Lower leg skin (tissue), 4 donors: ENCODE data around the gene SLC25A39. TPM values are rescaled to one million over a fixed set of nuclear protein-coding genes. Genes with fewer than 3 reads are reported as not detected.

Experiments
- DNase-seq, 2 donors: peaks; one replicate each; pipeline ENCODE4 v3.0.0-alpha.2; 2019; ENCODE audit warnings: low spot score in 2 of 2
- H3K4me3 ChIP-seq: fragments of 200-600 bp; sonication (generic); 2 replicates; pipeline ENCODE4 v1.5.1; 2017; ENCODE audit warnings: mild to moderate bottlenecking, low read depth; ENCODE audit not compliant: poor library complexity, severe bottlenecking
- POLR2A ChIP-seq, 2 donors: fragments of 450-650 bp; IDR thresholded peaks; one replicate each; pipeline ENCODE4 v1.6.1; 2016 to 2017; ENCODE audit warnings: antibody characterized with exemption in 2 of 2, mild to moderate bottlenecking in 1 of 2, moderate library complexity in 1 of 2
- WGBS, 2 donors: methylation state at CpG; one replicate each; pipeline ENCODE4 v1.1.5; 2018; 5-methylcytosine and 5-hydroxymethylcytosine counted together
- intact Hi-C: fragments of 100-400 bp; cut with DNase I; formaldehyde crosslinking; loops from one replicate; pipeline ENCODE4 v1.15.0; 2023; ENCODE audit warnings: low total_unique reads
- total RNA-seq, 4 donors: library from RNA; depleted of rRNA; stranded (reverse); fragments of >200 nt; gene quantifications; one replicate each; pipeline ENCODE4 v1.1.0, GENCODE V29; 2016
- TF ChIP-seq, protein P1 (sequence below), 3 donors: fragments of 450-650 bp; IDR thresholded peaks; one replicate each; pipeline ENCODE4 v1.5.1; 2016; ENCODE audit warnings: antibody characterized with exemption in 3 of 3, mild to moderate bottlenecking in 3 of 3, moderate library complexity in 2 of 3

SLC25A39 gene
- total RNA-seq, 4 donors from 2014 or later, result 73.4 to 113 (median 90.0) TPM

DNA sequence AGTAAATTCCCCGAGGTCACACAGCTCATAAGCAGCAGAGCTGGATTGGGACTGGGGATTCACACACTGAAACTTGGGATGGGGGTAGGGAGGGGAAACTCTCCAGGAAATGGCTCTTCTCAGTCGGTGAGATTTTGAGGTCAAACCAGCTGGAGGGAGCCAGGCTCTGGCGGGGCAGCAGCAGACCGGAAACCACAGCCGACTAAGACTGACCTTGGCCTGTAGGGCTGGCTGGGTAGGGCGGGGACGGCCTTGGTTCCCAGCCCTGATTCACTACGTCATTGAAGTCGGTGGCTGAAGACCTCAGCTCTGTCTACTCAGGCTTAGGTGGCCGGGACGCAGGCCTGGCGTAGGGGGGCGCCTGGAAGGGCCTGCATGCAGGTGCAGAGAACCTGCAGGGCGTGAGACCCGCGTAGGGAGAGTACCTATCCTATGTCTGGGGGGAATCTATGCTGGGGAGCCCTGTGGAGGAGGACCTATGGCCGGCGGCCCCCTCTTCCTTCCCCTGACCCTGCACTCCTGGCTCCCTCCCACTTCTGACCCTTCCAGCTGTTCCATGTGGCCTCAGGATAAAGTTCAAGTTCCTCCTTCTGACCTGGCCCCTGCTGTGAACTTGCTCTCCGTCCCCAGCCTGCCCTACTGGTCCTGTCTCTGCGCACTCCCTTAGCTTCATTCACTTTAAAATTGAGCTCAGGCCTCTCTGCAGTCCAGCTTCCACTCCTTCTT lies 44.8 kb downstream of the SLC25A39 start:
- peak in 1 of 2 donors; percentile 47 for DNase-seq
- H3K4me3 ChIP-seq, result no peak overlapping the region
- intact Hi-C loops, result no loop called here
- TF ChIP-seq, protein P1, sequence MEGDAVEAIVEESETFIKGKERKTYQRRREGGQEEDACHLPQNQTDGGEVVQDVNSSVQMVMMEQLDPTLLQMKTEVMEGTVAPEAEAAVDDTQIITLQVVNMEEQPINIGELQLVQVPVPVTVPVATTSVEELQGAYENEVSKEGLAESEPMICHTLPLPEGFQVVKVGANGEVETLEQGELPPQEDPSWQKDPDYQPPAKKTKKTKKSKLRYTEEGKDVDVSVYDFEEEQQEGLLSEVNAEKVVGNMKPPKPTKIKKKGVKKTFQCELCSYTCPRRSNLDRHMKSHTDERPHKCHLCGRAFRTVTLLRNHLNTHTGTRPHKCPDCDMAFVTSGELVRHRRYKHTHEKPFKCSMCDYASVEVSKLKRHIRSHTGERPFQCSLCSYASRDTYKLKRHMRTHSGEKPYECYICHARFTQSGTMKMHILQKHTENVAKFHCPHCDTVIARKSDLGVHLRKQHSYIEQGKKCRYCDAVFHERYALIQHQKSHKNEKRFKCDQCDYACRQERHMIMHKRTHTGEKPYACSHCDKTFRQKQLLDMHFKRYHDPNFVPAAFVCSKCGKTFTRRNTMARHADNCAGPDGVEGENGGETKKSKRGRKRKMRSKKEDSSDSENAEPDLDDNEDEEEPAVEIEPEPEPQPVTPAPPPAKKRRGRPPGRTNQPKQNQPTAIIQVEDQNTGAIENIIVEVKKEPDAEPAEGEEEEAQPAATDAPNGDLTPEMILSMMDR (IDR thresholded peaks at IDR 0.05), result peak in 1 of 3 donors; percentile 31
- no peak for TF ChIP-seq POLR2A (IDR thresholded peaks at IDR 0.05)
- WGBS, 2 donors, result 35 to 52% methylated on average over 18 to 20 of the region's 20 CpGs

DNA sequence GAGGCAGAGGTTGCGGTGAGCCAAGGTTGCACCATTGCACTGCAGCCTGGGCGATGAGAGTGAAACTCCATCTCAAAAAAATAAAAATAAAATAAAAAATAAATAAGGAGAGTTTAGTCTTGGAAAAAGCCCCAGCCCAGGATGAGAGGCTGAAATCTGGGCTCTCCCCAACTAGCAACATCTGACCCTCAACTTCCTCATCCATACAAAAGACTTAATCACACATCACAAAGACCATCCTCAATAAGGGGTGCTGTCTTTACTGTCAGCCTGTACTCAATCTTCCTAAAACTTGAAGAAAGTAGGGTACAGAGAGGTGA lies 45.3 kb downstream of the SLC25A39 start:
- intact Hi-C loops, result no loop called here
- WGBS, 2 donors, result 80 to 92% methylated on average over 2 of the region's 2 CpGs
- DNase-seq, result no peak
- no peak overlapping the region for H3K4me3 ChIP-seq
- TF ChIP-seq, protein P1 (IDR thresholded peaks at IDR 0.05), result no peak
- TF ChIP-seq POLR2A (IDR thresholded peaks at IDR 0.05), result no peak

DNA sequence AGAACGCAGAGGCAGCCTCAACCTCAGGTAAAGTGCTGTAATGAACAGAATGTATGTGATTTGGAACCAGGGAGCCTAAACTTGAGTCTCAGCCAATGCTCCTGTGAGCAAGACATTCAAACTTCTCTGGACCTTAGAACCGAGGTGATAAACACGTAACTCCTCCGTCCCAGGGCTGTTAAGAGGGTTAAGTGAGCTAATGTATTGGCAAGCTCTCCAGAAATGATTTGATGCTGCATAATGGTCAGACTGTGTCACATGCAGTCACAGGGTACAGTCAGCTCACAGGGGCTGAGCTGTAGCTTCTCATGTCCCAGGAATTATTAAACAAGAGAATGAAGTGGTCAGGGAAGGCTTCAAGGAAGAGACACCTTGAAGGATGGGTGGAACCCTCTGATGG lies 46.6 kb downstream of the SLC25A39 start:
- WGBS, 2 donors, result 74 to 81% methylated on average over 4 of the region's 4 CpGs

DNA sequence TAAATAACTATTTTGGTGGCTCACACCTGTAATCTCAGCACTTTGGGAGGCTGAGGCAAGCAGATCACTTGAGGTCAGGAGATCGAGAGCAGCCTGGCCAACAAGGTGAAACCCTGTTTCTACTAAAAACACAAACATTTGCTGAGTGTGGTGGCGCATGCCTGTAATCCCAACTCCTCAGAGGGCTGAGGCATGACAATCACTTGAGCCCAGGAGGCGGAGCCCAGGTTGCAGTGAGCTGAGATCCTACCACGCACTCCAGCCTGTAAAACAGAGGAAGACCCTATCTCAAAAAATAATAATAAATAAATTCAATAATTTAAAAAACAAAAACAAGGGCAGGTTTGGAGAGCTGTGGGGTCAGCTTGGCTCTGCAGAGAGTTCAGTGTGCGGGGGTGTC lies 51.0 kb downstream of the SLC25A39 start:
- intact Hi-C loops, result no loop called here
- no peak for TF ChIP-seq POLR2A (IDR thresholded peaks at IDR 0.05)
- TF ChIP-seq, protein P1 (IDR thresholded peaks at IDR 0.05), result no peak
- H3K4me3 ChIP-seq, result no peak overlapping the region
- WGBS, 2 donors, result 84 to 91% methylated on average over 5 of the region's 5 CpGs
- no peak for DNase-seq

More for the DNA sequence above, 46.6 kb downstream of the SLC25A39 start:
- no peak overlapping the region for H3K4me3 ChIP-seq
- intact Hi-C loops, result no loop called here
- TF ChIP-seq POLR2A (IDR thresholded peaks at IDR 0.05), result no peak
- TF ChIP-seq, protein P1 (IDR thresholded peaks at IDR 0.05), result no peak
- DNase-seq, result no peak

DNA sequence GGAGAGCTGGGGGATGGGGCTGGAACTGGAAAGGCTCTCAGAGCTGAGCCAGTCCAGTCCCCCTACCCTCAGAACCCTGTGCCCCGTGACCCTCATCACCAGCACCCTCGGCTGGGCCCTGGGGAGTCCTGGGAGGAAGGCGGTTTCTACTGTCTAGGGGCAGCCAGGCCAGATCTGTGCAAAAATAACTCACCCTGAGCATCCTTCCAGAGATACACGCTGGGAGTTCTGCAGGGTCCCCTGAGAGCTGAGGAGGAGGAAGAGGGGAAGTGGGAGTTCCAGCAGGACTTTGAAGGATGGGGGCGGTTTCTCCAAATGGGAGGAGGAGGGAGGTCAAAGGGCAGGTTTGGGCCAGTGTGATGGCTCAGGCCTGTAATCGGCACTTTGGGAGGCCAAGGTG lies 51.7 kb downstream of the SLC25A39 start:
- 80 to 81% methylated on average over 6 of the region's 6 CpGs for WGBS, 2 donors
- no peak for TF ChIP-seq POLR2A (IDR thresholded peaks at IDR 0.05)
- TF ChIP-seq, protein P1 (IDR thresholded peaks at IDR 0.05), result no peak
- no peak overlapping the region for H3K4me3 ChIP-seq
- intact Hi-C loops, result no loop called here
- DNase-seq, result no peak
